PC-3 (cell line): ENCODE measurements around the gene ARL14. TPM values are rescaled to one million over a fixed set of nuclear protein-coding genes. Genes with fewer than 3 reads are reported as not detected.

Source experiments
- ATAC-seq: fragments of 200-7000 bp; cut with Tn5 transposase; 2 replicates; pipeline ENCODE4 v1.9.1; 2020; ENCODE audit warnings: mild to moderate bottlenecking, moderate library complexity
- BruUV-seq: library from RNA; stranded (reverse); fragments of 400-500 nt; replicated peaks from 2 replicates; lab custom pipeline; 2021; lab: Mats Ljungman, UMichigan
- CTCF ChIA-PET: fragments of 300-600 bp; sonication (Branson Sonifier 250); formaldehyde crosslinking; loops from one replicate; lab custom pipeline; 2022; ENCODE audit warnings: antibody characterized with exemption; lab: Charles Lee
- POLR2A ChIA-PET: fragments of 300-600 bp; sonication (Branson Sonifier 250); formaldehyde crosslinking; loops from one replicate; lab custom pipeline; 2022; ENCODE audit warnings: antibody characterized with exemption; ENCODE audit not compliant: unreplicated experiment; lab: Charles Lee
- DNase-seq: peaks from one replicate; pipeline ENCODE4 v3.0.0-alpha.2; 2015
- H2AFZ ChIP-seq: fragments of 300-600 bp; sonication (generic); 2 replicates; pipeline ENCODE4 v1.6.0; 2016; ENCODE audit warnings: antibody characterized with exemption, low read length
- H3F3A ChIP-seq: fragments of 300-600 bp; sonication (generic); one replicate; pipeline ENCODE4 v1.6.0; 2017; ENCODE audit warnings: antibody characterized with exemption, low read length, control low read depth, mild to moderate bottlenecking; ENCODE audit not compliant: unreplicated experiment
- H3K27ac ChIP-seq: fragments of 300-600 bp; sonication (generic); 2 replicates; pipeline ENCODE4 v1.5.1; 2016; ENCODE audit warnings: mild to moderate bottlenecking, low read length
- H3K27me3 ChIP-seq: fragments of 300-600 bp; sonication (generic); 2 replicates; pipeline ENCODE4 v1.6.1; 2016; ENCODE audit warnings: low read length, mixed read lengths
- H3K36me3 ChIP-seq: fragments of 300-600 bp; sonication (generic); 2 replicates; pipeline ENCODE4 v1.6.1; 2016; ENCODE audit warnings: low read depth, mixed run types, low read length, mixed read lengths
- H3K4me1 ChIP-seq: fragments of 300-600 bp; sonication (generic); 2 replicates; pipeline ENCODE4 v1.5.1; 2016; ENCODE audit warnings: low read length; ENCODE audit not compliant: insufficient read depth
- H3K4me2 ChIP-seq: fragments of 300-600 bp; sonication (generic); 2 replicates; pipeline ENCODE4 v1.6.0; 2016; ENCODE audit warnings: low read length
- H3K4me3 ChIP-seq: fragments of 300-600 bp; sonication (generic); 2 replicates; pipeline ENCODE4 v1.5.1; 2016; ENCODE audit warnings: mild to moderate bottlenecking, low read length, mixed read lengths
- H3K79me2 ChIP-seq: fragments of 300-600 bp; sonication (generic); 2 replicates; pipeline ENCODE4 v1.6.1; 2017; ENCODE audit warnings: low read length, mixed read lengths
- H3K9ac ChIP-seq: fragments of 300-600 bp; sonication (generic); 2 replicates; pipeline ENCODE4 v1.6.0; 2016; ENCODE audit warnings: mild to moderate bottlenecking, low read length
- H3K9me2 ChIP-seq: fragments of 300-600 bp; sonication (generic); replicated peaks from 2 replicates; pipeline ENCODE4 v1.6.1; 2016; ENCODE audit warnings: mixed run types, low read length, mixed read lengths
- H3K9me3 ChIP-seq: fragments of 300-600 bp; sonication (generic); 2 replicates; pipeline ENCODE4 v1.6.1; 2016; ENCODE audit warnings: low read length, mixed read lengths
- H4K20me1 ChIP-seq: fragments of 300-600 bp; sonication (generic); 2 replicates; pipeline ENCODE4 v1.6.1; 2016; ENCODE audit warnings: low read length, mixed read lengths
- CTCF ChIP-seq: fragments of 300-600 bp; sonication (generic); conservative IDR thresholded peaks from 2 replicates; pipeline ENCODE4 v1.5.1; 2017; ENCODE audit warnings: antibody characterized with exemption, low read depth, mild to moderate bottlenecking, low read length
- EZH2 ChIP-seq: fragments of 300-600 bp; sonication (generic); IDR thresholded peaks from one replicate; pipeline ENCODE4 v1.6.1; 2017; ENCODE audit warnings: antibody characterized with exemption, mild to moderate bottlenecking, low read length; ENCODE audit not compliant: unreplicated experiment
- EZH2phosphoT487 ChIP-seq: fragments of 300-600 bp; sonication (generic); IDR thresholded peaks from 2 replicates; pipeline ENCODE4 v1.6.1; 2018; ENCODE audit warnings: mild to moderate bottlenecking, antibody characterized with exemption, low read length, borderline replicate concordance
- intact Hi-C: fragments of 100-400 bp; cut with micrococcal nuclease; formaldehyde crosslinking; loops from 2 replicates; pipeline ENCODE4 v1.9.0; 2023
- total RNA-seq: library from RNA; depleted of rRNA; stranded (reverse); fragments of >200 nt; gene quantifications from 2 replicates; pipeline ENCODE4 v1.2.3, GENCODE V29; 2014

Gene ARL14
- total RNA-seq, 1 experiment from 2014 or later, result 3.9 TPM

- H3K9me2 ChIP-seq, result no peaks in the 10 kb centered on the region
- ChIA-PET CTCF (interaction anchor here (0.6 to 1.5 kb wide), 2 partner anchors 25 to 734 kb away, joined by 3 to 4 read pairs; no protein-coding TSS in a partner anchor), POLR2A (interaction anchor here (0.6 kb wide), 1 partner anchor 797 kb away, joined by 4 read pairs; no protein-coding TSS in a partner anchor)
- peak overlapping the region; percentile 91 for H3K27ac ChIP-seq
- no TSS peak for BruUV-seq
- intact Hi-C loops, result no loop called here
- H3F3A ChIP-seq, result peaks cover 15% of the 10 kb centered on the region
- no peaks in the 10 kb centered on the region for H3K9me3 ChIP-seq
- peaks cover 56% of the 10 kb centered on the region for H3K4me1 ChIP-seq
- peak overlapping the region; percentile 56 for H3K9ac ChIP-seq
- no peaks in the 10 kb centered on the region for H3K36me3 ChIP-seq
- TF ChIP-seq EZH2 (no peak), CTCF (no peak), EZH2phosphoT487 (no peak)
- H3K79me2 ChIP-seq, result peaks cover 12% of the 10 kb centered on the region; the same call in 1 of the 2 replicates
- H4K20me1 ChIP-seq, result no peaks in the 10 kb centered on the region
- peak overlapping the region; percentile 58 for H3K4me3 ChIP-seq
- peak; percentile 13; the same call in 1 of the 2 replicates for ATAC-seq
- H3K27me3 ChIP-seq, result no peaks in the 10 kb centered on the region
- H2AFZ ChIP-seq, result peak overlapping the region; percentile 45; the same call in 1 of the 2 replicates
- peak; percentile 28 for DNase-seq
- H3K4me2 ChIP-seq, result peak overlapping the region; percentile 84
These were observed 1.4 kb downstream of the ARL14 start for GRCh38 chr3:160678292-160678842.

GRCh38 chr3:160684368-160684740, 7.4 kb downstream of the ARL14 start:
- TF ChIP-seq EZH2, result no peak
- TF ChIP-seq CTCF, result no peak
- no peak for TF ChIP-seq EZH2phosphoT487
- CTCF ChIA-PET, result no interaction called here
- no peaks in the 10 kb centered on the region for H3K79me2 ChIP-seq
- no peak overlapping the region for H3K9ac ChIP-seq
- H3K4me3 ChIP-seq, result no peak overlapping the region
- DNase-seq, result no peak
- no peak overlapping the region for H3K27ac ChIP-seq
- H3K27me3 ChIP-seq, result no peaks in the 10 kb centered on the region
- intact Hi-C loops, result no loop called here
- H3K4me1 ChIP-seq, result peaks cover 1% of the 10 kb centered on the region
- no peaks in the 10 kb centered on the region for H3F3A ChIP-seq
- H2AFZ ChIP-seq, result no peak overlapping the region
- no peaks in the 10 kb centered on the region for H3K36me3 ChIP-seq
- no peak for ATAC-seq
- H3K9me3 ChIP-seq, result no peaks in the 10 kb centered on the region
- no TSS peak for BruUV-seq
- no peak overlapping the region for H3K4me2 ChIP-seq
- POLR2A ChIA-PET, result no interaction called here
- H3K9me2 ChIP-seq, result no peaks in the 10 kb centered on the region
- H4K20me1 ChIP-seq, result no peaks in the 10 kb centered on the region

GRCh38 chr3:160685144-160685766, 8.3 kb downstream of the ARL14 start:
- Histone ChIP-seq H3K9me2 (no peaks in the 10 kb centered on the region), H3K9ac (no peak overlapping the region), H3K9me3 (no peaks in the 10 kb centered on the region), H3K4me3 (no peak overlapping the region), H3K27me3 (no peaks in the 10 kb centered on the region), H3K27ac (no peak overlapping the region), H3K4me1 (no peaks in the 10 kb centered on the region), H3K4me2 (no peak overlapping the region), H2AFZ (no peak overlapping the region), H3K36me3 (no peaks in the 10 kb centered on the region), H4K20me1 (no peaks in the 10 kb centered on the region), H3K79me2 (no peaks in the 10 kb centered on the region), H3F3A (no peaks in the 10 kb centered on the region)
- CTCF ChIA-PET, result interaction anchor here (0.6 kb wide), 1 partner anchor 64 kb away, joined by 4 read pairs; no protein-coding TSS in a partner anchor
- peak; percentile 57 for DNase-seq
- TF ChIP-seq CTCF (peak; percentile 66), EZH2phosphoT487 (no peak)
- ATAC-seq, result peak; percentile 59
- POLR2A ChIA-PET, result no interaction called here
- intact Hi-C loops, result loop anchor here (5.0 kb wide), 1 partner anchor 43 kb away; no protein-coding TSS in a partner anchor
- BruUV-seq, result no TSS peak
